ENCODE results near the gene LAMB2.

LAMB2 gene

GRCh38 chr3:49093853-49094767 lies 38.7 kb downstream of the LAMB2 start, which contains the start of gene QRICH1:
Gene QRICH1 (minus strand): TSS chr3:49094071. CDS start chr3:49077017, 17,054 bp downstream.
- peak within 1 kb of the TSS; percentile 81 to 98 for H3K4me3 ChIP-seq (ENCODE audit: low read depth in 1 of 2, low read length in 2 of 2)
- no peaks in the 10 kb centered on the region for H3K9me3 ChIP-seq (ENCODE audit: control insufficient read depth in 1 of 2, low read length in 2 of 2)
- H3K27me3 ChIP-seq (ENCODE audit: low read depth, low read length) = no peaks in the 10 kb centered on the region
- peaks cover 7 to 37% of the 10 kb centered on the region in 2 donors for H3K4me1 ChIP-seq (ENCODE audit: control insufficient read depth in 1 of 2, insufficient read depth in 2 of 2, low read length in 2 of 2)
- peaks cover 15 to 30% of the 10 kb centered on the region in 2 donors for H3K36me3 ChIP-seq (ENCODE audit: control insufficient read depth in 1 of 2, insufficient read depth in 2 of 2, low read length in 2 of 2)
- peak within 1 kb of the TSS; percentile 98 for H3K27ac ChIP-seq (ENCODE audit: low read length)

GRCh38 chr3:49092938-49093852 lies 39.7 kb downstream of the LAMB2 start:
- H3K4me1 ChIP-seq (ENCODE audit: control insufficient read depth in 1 of 2, insufficient read depth in 2 of 2, low read length in 2 of 2) = peaks cover 7 to 46% of the 10 kb centered on the region in 2 donors
- H3K27me3 ChIP-seq (ENCODE audit: low read depth, low read length) = no peaks in the 10 kb centered on the region
- H3K36me3 ChIP-seq (ENCODE audit: control insufficient read depth in 1 of 2, insufficient read depth in 2 of 2, low read length in 2 of 2) = peaks cover 6 to 20% of the 10 kb centered on the region in 2 donors
- H3K27ac ChIP-seq (ENCODE audit: low read length) = peak overlapping the region; percentile 98
- H3K9me3 ChIP-seq (ENCODE audit: control insufficient read depth in 1 of 2, low read length in 2 of 2) = no peaks in the 10 kb centered on the region
- peak overlapping the region; percentile 81 to 98 for H3K4me3 ChIP-seq (ENCODE audit: low read depth in 1 of 2, low read length in 2 of 2)

- Histone ChIP-seq H3K4me3 (ENCODE audit: low read depth in 1 of 2, low read length in 2 of 2) (no peak overlapping the region), H3K36me3 (ENCODE audit: control insufficient read depth in 1 of 2, insufficient read depth in 2 of 2, low read length in 2 of 2) (peaks cover 11 to 12% of the 10 kb centered on the region in 2 donors), H3K9me3 (ENCODE audit: control insufficient read depth in 1 of 2, low read length in 2 of 2) (no peaks in the 10 kb centered on the region), H3K27me3 (ENCODE audit: low read depth, low read length) (no peaks in the 10 kb centered on the region), H3K27ac (ENCODE audit: low read length) (no peak overlapping the region), H3K4me1 (ENCODE audit: control insufficient read depth in 1 of 2, insufficient read depth in 2 of 2, low read length in 2 of 2) (no peaks in the 10 kb centered on the region)
These were observed 51.4 kb downstream of the LAMB2 start for GRCh38 chr3:49081429-49081828.

GRCh38 chr3:49079270-49079669 lies 53.6 kb downstream of the LAMB2 start:
- Histone ChIP-seq H3K4me1 (ENCODE audit: control insufficient read depth in 1 of 2, insufficient read depth in 2 of 2, low read length in 2 of 2) (no peaks in the 10 kb centered on the region), H3K9me3 (ENCODE audit: control insufficient read depth in 1 of 2, low read length in 2 of 2) (no peaks in the 10 kb centered on the region), H3K4me3 (ENCODE audit: low read depth in 1 of 2, low read length in 2 of 2) (no peak overlapping the region), H3K27me3 (ENCODE audit: low read depth, low read length) (no peaks in the 10 kb centered on the region), H3K27ac (ENCODE audit: low read length) (no peak overlapping the region), H3K36me3 (ENCODE audit: control insufficient read depth in 1 of 2, insufficient read depth in 2 of 2, low read length in 2 of 2) (peaks cover 11 to 33% of the 10 kb centered on the region in 2 donors)

GRCh38 chr3:49076646-49077045 lies 56.2 kb downstream of the LAMB2 start:
- Histone ChIP-seq H3K27ac (ENCODE audit: low read length) (no peak overlapping the region), H3K27me3 (ENCODE audit: low read depth, low read length) (no peaks in the 10 kb centered on the region), H3K4me3 (ENCODE audit: low read depth in 1 of 2, low read length in 2 of 2) (no peak overlapping the region), H3K9me3 (ENCODE audit: control insufficient read depth in 1 of 2, low read length in 2 of 2) (no peaks in the 10 kb centered on the region), H3K36me3 (ENCODE audit: control insufficient read depth in 1 of 2, insufficient read depth in 2 of 2, low read length in 2 of 2) (peaks cover 23 to 58% of the 10 kb centered on the region in 2 donors), H3K4me1 (ENCODE audit: control insufficient read depth in 1 of 2, insufficient read depth in 2 of 2, low read length in 2 of 2) (no peaks in the 10 kb centered on the region)

- Histone ChIP-seq H3K27ac (ENCODE audit: low read length) (no peak overlapping the region), H3K27me3 (ENCODE audit: low read depth, low read length) (no peaks in the 10 kb centered on the region), H3K4me3 (ENCODE audit: low read depth in 1 of 2, low read length in 2 of 2) (no peak overlapping the region), H3K9me3 (ENCODE audit: control insufficient read depth in 1 of 2, low read length in 2 of 2) (no peaks in the 10 kb centered on the region), H3K4me1 (ENCODE audit: control insufficient read depth in 1 of 2, insufficient read depth in 2 of 2, low read length in 2 of 2) (no peaks in the 10 kb centered on the region), H3K36me3 (ENCODE audit: control insufficient read depth in 1 of 2, insufficient read depth in 2 of 2, low read length in 2 of 2) (peaks cover 27 to 63% of the 10 kb centered on the region in 2 donors)
These were observed 56.7 kb downstream of the LAMB2 start for GRCh38 chr3:49076116-49076515.

Measured in muscle layer of duodenum (tissue), 2 donors.